Thymus (tissue), 11 donors: ENCODE results near the gene SSX4B. TPM values are rescaled to one million over a fixed set of nuclear protein-coding genes. Genes with fewer than 3 reads are reported as not detected.
"Not testable (repeated sequence)": the region's sequence is repeated elsewhere in the genome, so short reads cannot be mapped to it uniquely, and the experiment has no call there.

Source experiments
- DNase-seq, 9 donors: peaks; one replicate each; pipeline ENCODE4 v3.0.0-alpha.2; 2013; ENCODE audit warnings: low spot score in 9 of 9, low read depth in 6 of 9, missing footprints in 1 of 9
- H3K27ac ChIP-seq, 2 donors: one replicate each; pipeline ENCODE4 v1.5.1; 2013; ENCODE audit warnings: control low read depth in 1 of 2, low read depth in 1 of 2, low read length in 1 of 2, mild to moderate bottlenecking in 1 of 2, moderate library complexity in 1 of 2
- H3K27me3 ChIP-seq, 2 donors: one replicate each; pipeline ENCODE4 v1.5.1; 2013; ENCODE audit warnings: low read length in 1 of 2; ENCODE audit not compliant: control insufficient read depth in 2 of 2, insufficient read depth in 1 of 2
- H3K36me3 ChIP-seq, 2 donors: one replicate each; pipeline ENCODE4 v1.5.1; 2013; ENCODE audit warnings: low read length in 1 of 2, mild to moderate bottlenecking in 1 of 2, moderate library complexity in 1 of 2; ENCODE audit not compliant: control insufficient read depth in 2 of 2, insufficient read depth in 2 of 2
- H3K4me1 ChIP-seq, 2 donors: one replicate each; pipeline ENCODE4 v1.5.1; 2013; ENCODE audit warnings: low read length in 2 of 2; ENCODE audit not compliant: control insufficient read depth in 2 of 2, insufficient read depth in 2 of 2
- H3K4me3 ChIP-seq, 2 donors: one replicate each; pipeline ENCODE4 v1.5.1; 2013; ENCODE audit warnings: low read length in 2 of 2, control low read depth in 1 of 2, mild to moderate bottlenecking in 1 of 2
- H3K9me3 ChIP-seq, 2 donors: one replicate each; pipeline ENCODE4 v1.5.1; 2013; ENCODE audit warnings: low read length in 1 of 2, mild to moderate bottlenecking in 1 of 2; ENCODE audit not compliant: control insufficient read depth in 2 of 2, insufficient read depth in 1 of 2
- WGBS: extraction: QIAGEN DNeasy Blood & Tissue Kit; methylation state at CpG from one replicate; pipeline ENCODE4 v1.1.7; 2013; 5-methylcytosine and 5-hydroxymethylcytosine counted together
- polyA plus RNA-seq: library from polyadenylated mRNA; stranded (reverse); fragments of 200-250 nt; gene quantifications from one replicate; pipeline ENCODE4 v1.2.3, GENCODE V29; 2013
- total RNA-seq: library from RNA; stranded (reverse); fragments of 120-200 nt; gene quantifications from one replicate; pipeline ENCODE4 v1.2.4, GENCODE V29; 2013
- donor health status: healthy.

Gene SSX4B
- total and polyA plus RNA-seq, 2 donors: not detected

DNA sequence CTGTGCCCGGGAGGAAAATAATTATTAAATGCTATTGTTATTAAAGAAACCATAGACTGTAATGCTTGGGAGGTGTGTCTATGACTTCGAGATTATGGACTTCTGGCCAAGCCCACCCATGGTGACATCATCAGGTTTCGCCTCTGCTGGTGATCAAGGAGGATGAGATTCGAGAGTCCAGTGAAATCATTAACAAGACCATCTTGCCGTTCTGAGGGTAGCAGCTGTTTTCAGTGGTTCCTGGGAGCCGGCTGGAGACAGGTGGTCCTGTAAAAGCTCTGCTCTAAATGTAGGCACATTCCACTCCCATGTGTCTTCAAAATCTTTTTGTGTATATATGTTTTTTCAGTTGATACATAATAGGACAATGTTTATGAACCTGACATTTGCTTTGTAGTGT, 52.5 kb downstream of the SSX4B start:
- not testable (repeated sequence) for DNase-seq, H3K27me3 ChIP-seq, H3K4me3 ChIP-seq, H3K4me1 ChIP-seq, H3K27ac ChIP-seq, H3K9me3 ChIP-seq, H3K36me3 ChIP-seq
- WGBS: 91% methylated on average over 6 of the region's 6 CpGs

- H3K4me1 ChIP-seq: no peaks in the 10 kb centered on the region
- no peak overlapping the region for H3K4me3 ChIP-seq
- WGBS: over 99% methylated on average over 8 of the region's 8 CpGs
- H3K27ac ChIP-seq: no peak overlapping the region
- no peaks in the 10 kb centered on the region for H3K9me3 ChIP-seq
- no peak for DNase-seq
- no peaks in the 10 kb centered on the region for H3K36me3 ChIP-seq
- no peaks in the 10 kb centered on the region for H3K27me3 ChIP-seq
These were observed 54.1 kb downstream of the SSX4B start for GRCh38 chrX:48357681-48358080.

DNA sequence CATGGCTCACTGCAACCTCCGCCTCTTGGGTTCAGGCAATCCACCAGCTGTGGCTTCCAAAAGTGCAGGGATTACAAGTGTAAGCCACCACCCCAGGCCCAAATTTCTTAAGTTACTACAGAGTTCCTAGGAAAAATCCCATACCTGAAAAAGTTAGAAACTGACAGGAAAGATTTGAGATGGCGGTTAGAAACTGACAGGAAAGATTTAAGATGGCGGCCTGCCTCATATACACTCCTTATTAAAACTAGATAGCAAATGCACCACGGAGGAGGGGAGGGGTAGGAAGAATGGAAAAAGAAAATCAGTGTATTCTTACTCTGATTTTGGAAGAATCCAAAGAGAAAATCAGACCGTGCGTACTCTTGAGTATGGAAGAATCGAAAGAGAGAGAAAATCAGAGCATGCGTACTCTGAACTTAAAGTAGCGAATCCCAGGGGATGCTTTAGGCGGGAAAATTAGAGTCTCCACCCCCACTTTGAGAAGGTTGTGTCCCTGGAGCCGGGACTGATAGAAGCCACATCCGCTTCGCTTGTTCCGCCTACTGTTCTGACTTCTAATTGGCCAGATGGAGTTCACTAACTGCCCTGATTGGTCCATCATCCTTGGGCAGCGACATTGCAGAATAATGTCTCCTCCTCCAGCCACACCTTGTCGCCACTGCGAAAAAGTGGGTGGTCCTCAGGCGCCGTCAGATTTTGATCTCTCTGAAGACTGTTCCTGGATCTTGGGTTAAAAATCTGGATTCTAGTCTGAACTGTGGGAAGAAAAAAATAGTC, 55.3 kb downstream of the SSX4B start, which contains the start of gene SSX3:
Gene SSX3, minus strand, starts transcription at position 389 of the 780 bp plus-strand sequence. CDS start 1,454 bp downstream, outside the sequence.
- 96% methylated on average over 19 of the region's 19 CpGs for WGBS
- H3K36me3 ChIP-seq, H3K27ac ChIP-seq, H3K4me3 ChIP-seq, H3K27me3 ChIP-seq, DNase-seq, H3K9me3 ChIP-seq, H3K4me1 ChIP-seq: not testable (repeated sequence)

Other genes starting within 250 kb of the SSX4B start
- not detected for gene SSX5, start 215.2 kb downstream of the SSX4B start, total RNA-seq
- not detected for gene SSX5, start 215.2 kb downstream of the SSX4B start, polyA plus RNA-seq
- gene SSX1, start 156.6 kb downstream of the SSX4B start, total RNA-seq: not detected
- gene SSX1, start 156.6 kb downstream of the SSX4B start, polyA plus RNA-seq: 0.09 TPM
- gene SSX3, start 55.3 kb downstream of the SSX4B start, total RNA-seq: not detected
- gene SSX3, start 55.3 kb downstream of the SSX4B start, polyA plus RNA-seq: not detected
- gene SSX4, start 28.4 kb downstream of the SSX4B start, total RNA-seq: not detected
- gene SSX4, start 28.4 kb downstream of the SSX4B start, polyA plus RNA-seq: 0.02 TPM
- 8.7 TPM for gene SLC38A5, start 58.3 kb upstream of the SSX4B start, total RNA-seq
- 19.6 TPM for gene SLC38A5, start 58.3 kb upstream of the SSX4B start, polyA plus RNA-seq
- 34.2 TPM for gene FTSJ1, start 64.2 kb upstream of the SSX4B start, total RNA-seq
- gene FTSJ1, start 64.2 kb upstream of the SSX4B start, polyA plus RNA-seq: 54.3 TPM
- gene PORCN, start 97.0 kb upstream of the SSX4B start, total RNA-seq: 3.4 TPM
- gene PORCN, start 97.0 kb upstream of the SSX4B start, polyA plus RNA-seq: 6.1 TPM
- 55.6 TPM for gene EBP, start 109.8 kb upstream of the SSX4B start, total RNA-seq
- 39.9 TPM for gene EBP, start 109.8 kb upstream of the SSX4B start, polyA plus RNA-seq
- 3.4 TPM for gene TBC1D25, start 127.8 kb upstream of the SSX4B start, total RNA-seq
- gene TBC1D25, start 127.8 kb upstream of the SSX4B start, polyA plus RNA-seq: 8.7 TPM
- gene RBM3, start 162.5 kb upstream of the SSX4B start, total RNA-seq: 192 TPM
- 213 TPM for gene RBM3, start 162.5 kb upstream of the SSX4B start, polyA plus RNA-seq
- 41.9 TPM for gene WDR13, start 185.5 kb upstream of the SSX4B start, total RNA-seq
- 153 TPM for gene WDR13, start 185.5 kb upstream of the SSX4B start, polyA plus RNA-seq